Smooth muscle cell (in vitro differentiated cells): Measurements from ENCODE around the gene DPH1. TPM values are rescaled to one million over a fixed set of nuclear protein-coding genes. Genes with fewer than 3 reads are reported as not detected.
A peak's percentile ranks its signal among the peaks of the same experiment; 100 is the strongest.

ENCODE experiments used
- DNase-seq: peaks from one replicate; lab custom pipeline; 2025; ENCODE audit not compliant: unreplicated experiment; lab: John Stamatoyannopoulos, UW
- H2AFZ ChIP-seq: fragments of 200-600 bp; sonication (generic); 2 replicates; pipeline ENCODE4 v1.6.0; 2016; ENCODE audit warnings: antibody characterized with exemption, low read depth, mild to moderate bottlenecking
- H3F3A ChIP-seq: fragments of 200-600 bp; sonication (generic); 2 replicates; pipeline ENCODE4 v1.6.0; 2017; ENCODE audit warnings: antibody characterized with exemption, low read depth
- H3K27ac ChIP-seq: fragments of 200-600 bp; sonication (generic); 2 replicates; pipeline ENCODE4 v1.5.1; 2016; ENCODE audit warnings: low read depth, mild to moderate bottlenecking
- H3K27me3 ChIP-seq: fragments of 200-600 bp; sonication (generic); 2 replicates; pipeline ENCODE4 v1.6.1; 2016; ENCODE audit warnings: low read depth, mild to moderate bottlenecking
- H3K36me3 ChIP-seq: fragments of 200-600 bp; sonication (generic); 2 replicates; pipeline ENCODE4 v1.5.1; 2016; ENCODE audit warnings: low read depth
- H3K4me1 ChIP-seq: fragments of 200-600 bp; sonication (generic); 2 replicates; pipeline ENCODE4 v1.5.1; 2016; ENCODE audit warnings: low read depth
- H3K4me2 ChIP-seq: fragments of 200-600 bp; sonication (generic); 2 replicates; pipeline ENCODE4 v1.6.0; 2016; ENCODE audit warnings: mild to moderate bottlenecking
- H3K4me3 ChIP-seq: fragments of 200-600 bp; sonication (generic); 2 replicates; pipeline ENCODE4 v1.5.1; 2016; ENCODE audit warnings: mild to moderate bottlenecking
- H3K79me2 ChIP-seq: fragments of 200-600 bp; sonication (generic); 2 replicates; pipeline ENCODE4 v1.6.0; 2016; ENCODE audit warnings: low read depth, mild to moderate bottlenecking
- H3K9ac ChIP-seq: fragments of 200-600 bp; sonication (generic); 2 replicates; pipeline ENCODE4 v1.6.0; 2016; ENCODE audit warnings: low read depth
- H3K9me3 ChIP-seq: fragments of 200-600 bp; sonication (generic); replicated peaks from 2 replicates; pipeline ENCODE4 v1.5.1; 2016; ENCODE audit warnings: low read depth
- H4K20me1 ChIP-seq: fragments of 200-600 bp; sonication (generic); 2 replicates; pipeline ENCODE4 v1.6.0; 2016; ENCODE audit warnings: low read depth
- CTCF ChIP-seq: fragments of 200-600 bp; sonication (generic); IDR thresholded peaks from 2 replicates; pipeline ENCODE4 v1.5.1; 2017; ENCODE audit warnings: borderline replicate concordance, mild to moderate bottlenecking, antibody characterized with exemption; ENCODE audit not compliant: insufficient read depth, poor library complexity, severe bottlenecking
- WGBS: methylation state at CpG from one replicate; pipeline ENCODE4 v1.1.7; 2016; ENCODE audit warnings: low lambda C conversion rate; 5-methylcytosine and 5-hydroxymethylcytosine counted together
- polyA plus RNA-seq: library from polyadenylated mRNA; unstranded; fragments of >200 nt; fragmentation: Nextera tagmentation; extraction: Ambion mirVana; gene quantifications from 2 replicates; pipeline ENCODE4 v1.2.1, GENCODE V29; 2016
- total RNA-seq: library from RNA; depleted of rRNA; stranded (reverse); fragments of >200 nt; gene quantifications from 2 replicates; pipeline ENCODE4 v1.2.3, GENCODE V29; 2014

DPH1 gene
- total and polyA plus RNA-seq, 2 experiments from 2014 or later: 15.9 to 33.6 TPM

- H2AFZ ChIP-seq: no peak within 1 kb of the TSS
- H3K9me3 ChIP-seq: no peaks in the 10 kb centered on the region
- peak; percentile 84 for TF ChIP-seq CTCF
- H3K4me3 ChIP-seq: peak within 1 kb of the TSS; percentile 59
- no peak within 1 kb of the TSS for H3K27ac ChIP-seq
- no peaks in the 10 kb centered on the region for H3K36me3 ChIP-seq
- DNase-seq: peak; percentile 59
- H3K9ac ChIP-seq: peak within 1 kb of the TSS; percentile 24
- H3K27me3 ChIP-seq: peaks cover 42% of the 10 kb centered on the region
- peaks cover 18% of the 10 kb centered on the region for H3K4me1 ChIP-seq
- peak within 1 kb of the TSS; percentile 93 for H3K4me2 ChIP-seq
- peaks cover 4% of the 10 kb centered on the region for H3K79me2 ChIP-seq
- 7% methylated on average over 68 of the region's 72 CpGs for WGBS
- peaks cover 25% of the 10 kb centered on the region for H4K20me1 ChIP-seq
- peaks cover 6% of the 10 kb centered on the region for H3F3A ChIP-seq
Observed at GRCh38 chr17:2054512-2055291, 24.7 kb downstream of the DPH1 start, which contains the start of gene HIC1. TSS of gene HIC1 (plus strand) at chr17:2055103. CDS start at chr17:2056691, 1,588 bp downstream.

- 5% methylated on average over 8 of the region's 113 CpGs for WGBS
- no peak overlapping the region for H3K27ac ChIP-seq
- H3F3A ChIP-seq: peaks cover 6% of the 10 kb centered on the region
- peaks cover 42% of the 10 kb centered on the region for H3K27me3 ChIP-seq
- peaks cover 4% of the 10 kb centered on the region for H3K79me2 ChIP-seq
- no peak for TF ChIP-seq CTCF
- no peak for DNase-seq
- H3K9me3 ChIP-seq: no peaks in the 10 kb centered on the region
- peak overlapping the region; percentile 24 for H3K9ac ChIP-seq
- H3K4me1 ChIP-seq: peaks cover 18% of the 10 kb centered on the region
- no peaks in the 10 kb centered on the region for H3K36me3 ChIP-seq
- H3K4me3 ChIP-seq: peak overlapping the region; percentile 59
- peaks cover 25% of the 10 kb centered on the region for H4K20me1 ChIP-seq
- H3K4me2 ChIP-seq: peak overlapping the region; percentile 93
- no peak overlapping the region for H2AFZ ChIP-seq
Observed at GRCh38 chr17:2055292-2056205, 25.6 kb downstream of the DPH1 start.

- Histone ChIP-seq H3K9me3 (no peaks in the 10 kb centered on the region), H2AFZ (no peak overlapping the region), H3K79me2 (peaks cover 4% of the 10 kb centered on the region), H3K4me2 (peak overlapping the region; percentile 93), H3K27ac (no peak overlapping the region), H3K4me3 (peak overlapping the region; percentile 59), H3F3A (peaks cover 5% of the 10 kb centered on the region), H3K9ac (no peak overlapping the region), H4K20me1 (peaks cover 25% of the 10 kb centered on the region), H3K27me3 (peaks cover 34% of the 10 kb centered on the region), H3K36me3 (no peaks in the 10 kb centered on the region), H3K4me1 (peaks cover 10% of the 10 kb centered on the region)
- WGBS: 18% methylated on average over 64 of the region's 85 CpGs
- peak; percentile 38 for DNase-seq
- TF ChIP-seq CTCF: no peak
Observed at GRCh38 chr17:2056206-2057174, 26.5 kb downstream of the DPH1 start.
